Spleen (tissue), 7 donors: ENCODE data around the gene ACSS1.

Experiments
- CTCF ChIP-seq, 11 experiments: fragments of 200-600 bp in 7 of 11; fragments of 450-650 bp in 4 of 11; sonication (generic) in 4 of 11; IDR thresholded peaks in 8 of 11; conservative IDR thresholded peaks in 3 of 11; 1 replicate in 7 of 11; 2 replicates in 4 of 11; pipeline versions ENCODE4 v1.4.0 to v1.8.0; 2016 to 2021; ENCODE audit warnings: antibody characterized with exemption in 11 of 11, inconsistent platforms in 4 of 11, mild to moderate bottlenecking in 1 of 11
- POLR2A ChIP-seq, 3 donors: fragments of 450-650 bp; IDR thresholded peaks; one replicate each; pipeline ENCODE4 v1.5.1; 2017; ENCODE audit warnings: antibody characterized with exemption in 3 of 3, mild to moderate bottlenecking in 1 of 3
- donor health status: DM: no; HTN: no; CAD: no; lungs with moderate emphysema.
- donor health status: DM: no; HTN: no; CAD: no.
- donor health status: DM: no; HTN: no; CAD: no.

- TF ChIP-seq POLR2A (IDR thresholded peaks at IDR 0.05) (no peak), CTCF (IDR thresholded peaks at IDR 0.05 in 8 of 11, conservative IDR thresholded peaks at IDR 0.05 in 3 of 11) (no peak)
Observed at GRCh38 chr20:25099601-25100140, 41.7 kb upstream of the ACSS1 start.
